Measurements from ENCODE around the gene SH3BP5. TPM values are rescaled to one million over a fixed set of nuclear protein-coding genes. Genes with fewer than 3 reads are reported as not detected.
A peak's percentile ranks its signal among the peaks of the same experiment; 100 is the strongest.

The SH3BP5 gene
- polyA plus RNA-seq, 1 donor, result 47.2 TPM

- no peak for DNase-seq
These were observed 31.9 kb downstream of the SH3BP5 start for GRCh38 chr3:15300323-15301078.

- DNase-seq, result no peak
These were observed 33.4 kb downstream of the SH3BP5 start for GRCh38 chr3:15299036-15299435.

- no peak for DNase-seq
These were observed 33.9 kb downstream of the SH3BP5 start for GRCh38 chr3:15298504-15298903.

GRCh38 chr3:15297608-15298350 is 34.6 kb downstream of the SH3BP5 start:
- no peak for DNase-seq

- DNase-seq, result no peak
These were observed 36.9 kb downstream of the SH3BP5 start for GRCh38 chr3:15295506-15295905.

- no peak for DNase-seq
These were observed 37.5 kb downstream of the SH3BP5 start for GRCh38 chr3:15294929-15295328.

GRCh38 chr3:15292765-15293522 is 39.4 kb downstream of the SH3BP5 start:
- DNase-seq, result peak; percentile 47

GRCh38 chr3:15291589-15292541 is 40.5 kb downstream of the SH3BP5 start:
- DNase-seq, result no peak

- no peak for DNase-seq
These were observed 41.6 kb downstream of the SH3BP5 start for GRCh38 chr3:15290736-15291135.

- no peak for DNase-seq
These were observed 42.7 kb downstream of the SH3BP5 start for GRCh38 chr3:15289661-15290060.

- no peak for DNase-seq
These were observed 43.9 kb downstream of the SH3BP5 start for GRCh38 chr3:15288331-15289035.

- DNase-seq, result no peak
These were observed 44.6 kb downstream of the SH3BP5 start for GRCh38 chr3:15287565-15288330.

GRCh38 chr3:15286022-15286421 is 46.4 kb downstream of the SH3BP5 start:
- DNase-seq, result no peak

- DNase-seq, result no peak
These were observed 48.1 kb downstream of the SH3BP5 start for GRCh38 chr3:15284121-15284889.

- DNase-seq, result no peak
These were observed 48.7 kb downstream of the SH3BP5 start for GRCh38 chr3:15283702-15284101.

GRCh38 chr3:15281817-15282216 is 50.6 kb downstream of the SH3BP5 start:
- no peak for DNase-seq

- no peak for DNase-seq
These were observed 51.4 kb downstream of the SH3BP5 start for GRCh38 chr3:15280853-15281532.

GRCh38 chr3:15279671-15280402 is 52.5 kb downstream of the SH3BP5 start:
- no peak for DNase-seq
